Measurements from ENCODE around the gene CLNK.

Gene CLNK

DNA sequence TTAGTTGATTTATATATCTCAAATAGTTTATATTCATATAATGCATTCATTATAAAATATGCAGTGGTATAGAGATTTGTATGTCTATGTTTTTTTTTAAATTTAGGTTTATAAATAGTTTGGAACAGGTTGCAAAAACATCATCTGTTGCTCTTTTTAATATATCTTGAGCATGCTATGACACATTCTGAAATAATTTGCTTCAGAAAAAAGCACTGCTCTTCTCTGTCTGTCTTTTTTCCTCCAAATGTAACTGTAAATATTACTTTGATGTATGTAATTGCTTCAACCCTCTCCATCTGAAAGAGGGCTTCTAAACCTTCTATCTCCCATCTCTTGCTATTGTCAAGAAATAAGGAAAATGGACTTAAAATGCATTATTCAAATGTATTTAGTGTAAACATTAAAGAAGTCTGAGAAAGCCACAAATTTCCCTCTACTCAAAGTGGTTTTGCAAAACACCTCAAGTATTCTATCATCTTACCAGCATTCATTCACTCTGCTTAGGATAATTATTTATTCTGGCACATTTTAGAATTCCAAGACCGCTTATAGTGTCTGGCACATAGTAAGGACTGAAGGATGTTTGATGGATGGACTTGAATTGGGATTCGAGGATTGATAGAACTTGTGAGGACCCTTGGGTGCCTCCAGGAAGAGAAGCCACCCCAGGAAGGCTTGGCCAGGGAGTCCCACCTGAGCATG is 87.8 kb downstream of the CLNK start:
- no peaks in the 10 kb centered on the region for H4K20me1 ChIP-seq
- no peaks in the 10 kb centered on the region for H3K36me3 ChIP-seq
- no peaks in the 10 kb centered on the region for H3K4me1 ChIP-seq
- H3K27me3 ChIP-seq, result no peaks in the 10 kb centered on the region
- no peaks in the 10 kb centered on the region for H3K9me3 ChIP-seq (replicated peaks in 1 of 11)
- no peak overlapping the region for H3K9ac ChIP-seq
- no peak overlapping the region for H3K27ac ChIP-seq
- no peak for TF ChIP-seq Cebpa-rat (IDR thresholded peaks at IDR 0.05)
- H3K4me2 ChIP-seq, result no peak overlapping the region
- H3K4me3 ChIP-seq, result no peak overlapping the region

DNA sequence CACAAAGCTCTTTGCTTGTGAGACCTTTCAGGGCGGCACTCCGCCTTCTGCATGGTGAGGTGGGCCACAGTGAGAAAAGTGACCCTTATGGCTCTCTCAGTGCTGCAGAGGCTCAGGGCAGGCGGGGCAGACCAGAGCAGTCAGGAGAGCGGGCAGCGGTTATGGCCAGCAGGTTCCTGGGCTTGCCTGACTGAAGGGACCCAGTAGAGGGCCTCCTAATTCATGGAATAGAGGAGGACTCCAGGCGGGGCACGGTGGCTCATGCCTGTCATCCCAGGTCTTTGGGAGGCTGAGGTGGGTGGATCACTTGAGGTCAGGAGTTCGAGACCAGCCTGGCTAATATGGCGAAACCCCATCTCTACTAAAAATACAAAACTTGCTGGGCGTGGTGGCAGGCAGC is 91.4 kb downstream of the CLNK start:
- no peaks in the 10 kb centered on the region for H3K27me3 ChIP-seq

DNA sequence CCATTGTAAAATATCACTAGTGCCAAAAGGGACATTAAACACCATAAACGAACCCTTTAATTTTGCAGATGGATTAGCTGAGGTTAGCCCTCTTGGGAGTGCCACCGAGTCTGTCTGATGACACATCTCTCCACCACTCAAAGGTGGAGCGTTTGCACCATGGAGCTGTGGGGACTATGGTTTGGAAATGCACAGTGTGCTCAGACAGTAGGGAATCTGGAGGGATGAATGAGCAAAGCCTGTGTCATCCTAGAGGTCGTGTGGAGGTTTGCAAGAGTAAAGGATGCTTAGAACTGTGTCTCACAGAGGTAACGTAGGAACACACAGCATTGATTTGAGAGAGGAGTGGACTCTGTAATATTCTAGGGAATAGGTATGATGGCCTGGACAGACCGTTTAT is 93.7 kb downstream of the CLNK start:
- H3K4me1 ChIP-seq, result peaks cover 15 to 45% (median 39%) of the 10 kb centered on the region in 10 experiments
- H3K4me2 ChIP-seq, result peak overlapping the region in 9 of 11 experiments; percentile 58 to 85 (median 73); a peak in 13 of 22 replicates
- H3K9me3 ChIP-seq (replicated peaks in 1 of 11), result no peaks in the 10 kb centered on the region
- H3K4me3 ChIP-seq, result no peak overlapping the region
- H3K9ac ChIP-seq, result no peak overlapping the region
- no peak for TF ChIP-seq Cebpa-rat (IDR thresholded peaks at IDR 0.05)
- no peaks in the 10 kb centered on the region for H3K36me3 ChIP-seq
- H3K27me3 ChIP-seq, result no peaks in the 10 kb centered on the region
- H4K20me1 ChIP-seq, result no peaks in the 10 kb centered on the region
- H3K27ac ChIP-seq, result peak overlapping the region in 1 of 11 experiments; percentile 59; a peak in 1 of 22 replicates

More for the DNA sequence above, 91.4 kb downstream of the CLNK start:
- peaks cover 15 to 30% (median 27%) of the 10 kb centered on the region in 10 experiments for H3K4me1 ChIP-seq
- H4K20me1 ChIP-seq, result no peaks in the 10 kb centered on the region
- no peak overlapping the region for H3K27ac ChIP-seq
- no peaks in the 10 kb centered on the region for H3K9me3 ChIP-seq (replicated peaks in 1 of 11)
- no peak overlapping the region for H3K4me3 ChIP-seq
- H3K4me2 ChIP-seq, result no peak overlapping the region
- H3K36me3 ChIP-seq, result no peaks in the 10 kb centered on the region
- H3K9ac ChIP-seq, result no peak overlapping the region
- no peak for TF ChIP-seq Cebpa-rat (IDR thresholded peaks at IDR 0.05)

DNA sequence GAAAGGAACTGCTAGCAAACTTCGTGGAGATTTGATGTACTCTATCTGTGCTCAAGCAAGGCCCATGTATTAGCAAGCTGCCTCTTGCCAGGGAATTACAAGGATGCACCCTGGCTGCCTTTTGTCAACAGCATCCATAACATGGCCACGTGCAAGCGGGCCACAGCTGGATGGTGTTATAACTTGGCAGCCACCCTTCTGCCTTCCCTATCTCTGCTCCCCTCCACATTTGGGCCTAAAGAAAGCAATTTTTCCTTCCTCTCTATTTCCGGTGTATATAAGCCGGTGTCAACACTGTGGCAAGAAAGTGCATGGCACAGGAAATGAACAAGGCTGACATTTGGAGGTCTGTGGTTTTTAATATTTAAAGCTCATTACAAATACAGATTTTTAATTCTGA is 94.8 kb downstream of the CLNK start:
- peak overlapping the region; percentile 49 to 85 (median 73) for H3K4me2 ChIP-seq

DNA sequence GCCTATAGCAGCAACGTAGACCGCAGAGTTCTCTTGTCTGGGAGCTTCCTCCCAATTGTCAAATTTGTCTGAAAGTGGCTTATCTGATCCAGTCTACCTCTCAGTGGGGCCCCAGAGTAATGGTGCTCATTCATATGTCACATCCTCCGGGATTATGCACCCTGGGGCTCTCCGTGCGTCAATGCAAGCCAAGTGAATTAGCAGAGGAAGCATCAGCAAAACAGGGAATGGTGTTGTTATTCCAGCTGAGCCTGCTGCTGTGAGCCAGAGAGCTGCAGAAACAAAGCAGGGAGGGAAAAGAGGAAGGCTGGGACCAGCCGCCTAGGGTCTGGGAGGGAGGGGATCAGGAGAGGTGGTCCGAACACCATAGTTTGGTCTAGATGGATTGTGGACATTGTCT is 95.2 kb downstream of the CLNK start:
- Histone ChIP-seq H3K9me3 (replicated peaks in 1 of 11) (no peaks in the 10 kb centered on the region), H3K4me2 (peak overlapping the region; percentile 43 to 85 (median 73); a peak in 21 of 22 replicates), H4K20me1 (no peaks in the 10 kb centered on the region), H3K9ac (no peak overlapping the region), H3K27ac (peak overlapping the region in 7 of 11 experiments; percentile 8 to 59 (median 38); a peak in 10 of 22 replicates), H3K4me3 (no peak overlapping the region), H3K36me3 (no peaks in the 10 kb centered on the region), H3K27me3 (no peaks in the 10 kb centered on the region), H3K4me1 (peaks cover 22 to 49% (median 43%) of the 10 kb centered on the region in 10 experiments)
- TF ChIP-seq Cebpa-rat (IDR thresholded peaks at IDR 0.05), result no peak

More for the DNA sequence above, 94.8 kb downstream of the CLNK start:
- peak overlapping the region in 7 of 11 experiments; percentile 8 to 59 (median 38); a peak in 9 of 22 replicates for H3K27ac ChIP-seq
- H3K4me1 ChIP-seq, result peaks cover 17 to 45% (median 39%) of the 10 kb centered on the region in 10 experiments
- no peaks in the 10 kb centered on the region for H3K36me3 ChIP-seq
- H3K9me3 ChIP-seq (replicated peaks in 1 of 11), result no peaks in the 10 kb centered on the region
- no peaks in the 10 kb centered on the region for H4K20me1 ChIP-seq
- no peaks in the 10 kb centered on the region for H3K27me3 ChIP-seq
- H3K4me3 ChIP-seq, result no peak overlapping the region
- TF ChIP-seq Cebpa-rat (IDR thresholded peaks at IDR 0.05), result no peak
- H3K9ac ChIP-seq, result no peak overlapping the region

DNA sequence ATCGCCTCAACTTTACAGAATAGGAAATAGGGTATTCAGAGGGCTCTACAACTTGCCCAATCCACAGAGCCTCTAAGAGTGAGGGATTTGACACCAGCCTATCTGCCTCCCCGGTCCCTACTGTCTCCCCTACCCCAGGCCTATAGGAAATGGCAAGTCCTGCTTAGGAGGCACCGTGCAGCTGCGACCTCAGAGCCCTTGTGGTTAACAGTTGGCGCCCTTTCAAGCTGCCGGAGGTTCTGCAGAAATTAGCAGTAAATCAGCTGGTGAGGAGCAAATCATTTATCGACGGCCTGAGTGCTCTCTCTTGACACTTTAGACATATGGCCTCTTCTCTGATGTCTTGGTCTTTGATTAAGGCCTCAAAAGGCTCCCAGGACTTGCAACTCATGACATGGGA is 96.9 kb downstream of the CLNK start:
- Histone ChIP-seq H3K9ac (no peak overlapping the region), H3K27me3 (no peaks in the 10 kb centered on the region), H3K36me3 (no peaks in the 10 kb centered on the region), H3K4me3 (no peak overlapping the region), H3K4me2 (peak overlapping the region; percentile 15 to 65 (median 55); a peak in 21 of 22 replicates), H3K9me3 (replicated peaks in 1 of 11) (no peaks in the 10 kb centered on the region), H4K20me1 (no peaks in the 10 kb centered on the region), H3K27ac (peak overlapping the region in 2 of 11 experiments; percentile 38 to 60; a peak in 5 of 22 replicates), H3K4me1 (peaks cover 25 to 60% (median 52%) of the 10 kb centered on the region in 10 experiments)
- TF ChIP-seq Cebpa-rat (IDR thresholded peaks at IDR 0.05), result no peak

DNA sequence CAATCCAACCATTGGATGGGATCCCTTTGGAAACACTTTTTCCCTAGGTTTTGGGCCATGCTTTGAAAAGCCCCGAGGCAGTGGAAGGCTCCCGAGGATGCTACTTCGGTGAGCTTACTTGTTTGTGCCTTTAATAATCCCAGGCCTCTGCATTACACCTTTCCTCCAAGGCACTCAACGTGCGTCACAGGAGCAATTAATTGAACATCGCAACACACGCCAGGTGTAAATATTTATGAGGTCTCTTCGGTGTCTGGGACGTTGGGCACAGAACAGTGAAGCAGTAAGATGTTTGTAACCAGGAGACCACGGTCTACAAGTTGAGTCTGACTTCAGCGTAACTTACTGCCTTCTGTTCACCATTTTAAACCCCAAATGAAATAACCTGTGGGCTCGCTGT is 97.3 kb downstream of the CLNK start:
- no peaks in the 10 kb centered on the region for H3K27me3 ChIP-seq
- no peak for TF ChIP-seq Cebpa-rat (IDR thresholded peaks at IDR 0.05)
- peaks cover 25 to 60% (median 52%) of the 10 kb centered on the region in 10 experiments for H3K4me1 ChIP-seq
- no peaks in the 10 kb centered on the region for H3K9me3 ChIP-seq (replicated peaks in 1 of 11)
- peak overlapping the region in 10 of 11 experiments; percentile 15 to 65 (median 56); a peak in 19 of 22 replicates for H3K4me2 ChIP-seq
- H3K4me3 ChIP-seq, result no peak overlapping the region
- H3K27ac ChIP-seq, result peak overlapping the region in 2 of 11 experiments; percentile 38 to 60; a peak in 5 of 22 replicates
- H4K20me1 ChIP-seq, result no peaks in the 10 kb centered on the region
- H3K36me3 ChIP-seq, result no peaks in the 10 kb centered on the region
- H3K9ac ChIP-seq, result no peak overlapping the region

DNA sequence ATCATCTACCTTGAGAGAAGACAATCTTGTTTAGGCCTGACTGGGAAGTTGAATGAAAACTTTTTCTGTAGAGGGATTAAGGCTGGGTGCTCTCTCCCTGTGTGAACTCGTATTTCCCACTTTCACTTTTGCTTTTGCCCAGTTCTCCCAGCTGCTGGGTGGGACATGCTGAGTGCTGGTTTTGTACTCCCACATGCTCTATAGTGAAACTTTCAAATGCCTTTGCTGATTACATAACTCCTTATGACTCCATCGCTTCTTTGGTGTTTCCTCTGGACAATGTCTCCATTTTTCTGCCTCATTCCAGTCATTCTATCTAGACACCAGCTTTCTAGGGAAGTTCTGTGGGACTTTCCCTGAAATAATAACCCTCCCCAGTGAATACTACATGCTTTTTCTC is 100.5 kb downstream of the CLNK start:
- no peaks in the 10 kb centered on the region for H3K9me3 ChIP-seq (replicated peaks in 1 of 11)
- H3K36me3 ChIP-seq, result no peaks in the 10 kb centered on the region
- peak overlapping the region; percentile 34 to 77 (median 61) for H3K4me2 ChIP-seq
- H3K4me3 ChIP-seq, result peak overlapping the region in 3 of 10 experiments; percentile 8 to 20 (median 9); a peak in 2 of 20 replicates
- TF ChIP-seq Cebpa-rat (IDR thresholded peaks at IDR 0.05), result peak in 2 of 11 experiments; percentile 21 to 31; a peak in 1 of 22 replicates
- H4K20me1 ChIP-seq, result no peaks in the 10 kb centered on the region
- peaks cover 11 to 38% (median 31%) of the 10 kb centered on the region in 10 experiments for H3K4me1 ChIP-seq
- H3K9ac ChIP-seq, result peak overlapping the region in 1 of 11 experiments; percentile 32; a peak in 2 of 22 replicates
- H3K27me3 ChIP-seq, result no peaks in the 10 kb centered on the region
- peak overlapping the region in 5 of 11 experiments; percentile 1 to 44 (median 32); a peak in 8 of 22 replicates for H3K27ac ChIP-seq

DNA sequence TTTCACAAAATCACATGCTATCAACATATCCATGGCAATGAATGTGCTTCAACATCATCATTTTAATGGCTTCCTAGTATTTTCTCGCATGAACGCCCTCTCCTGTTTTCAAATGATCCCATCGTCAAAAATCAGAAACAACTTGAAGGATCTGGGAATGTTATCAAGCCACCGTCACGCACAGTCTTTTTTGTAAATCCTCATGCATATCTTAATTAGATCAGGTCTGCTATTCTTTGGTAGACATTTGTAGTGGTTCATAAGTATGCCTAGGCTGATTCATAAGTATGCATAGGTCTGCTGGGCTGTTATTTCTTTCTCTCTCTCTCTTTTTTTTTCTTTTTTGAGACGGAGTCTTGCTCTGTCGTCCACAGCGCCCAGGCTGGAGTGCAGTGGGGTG is 101.6 kb downstream of the CLNK start:
- H3K27me3 ChIP-seq, result no peaks in the 10 kb centered on the region
- H3K9me3 ChIP-seq (replicated peaks in 1 of 11), result no peaks in the 10 kb centered on the region
- H3K4me1 ChIP-seq, result peaks cover 10 to 29% (median 23%) of the 10 kb centered on the region in 10 experiments
- no peaks in the 10 kb centered on the region for H4K20me1 ChIP-seq
- no peak overlapping the region for H3K4me2 ChIP-seq
- no peak overlapping the region for H3K9ac ChIP-seq
- no peak overlapping the region for H3K4me3 ChIP-seq
- no peak for TF ChIP-seq Cebpa-rat (IDR thresholded peaks at IDR 0.05)
- H3K36me3 ChIP-seq, result no peaks in the 10 kb centered on the region
- no peak overlapping the region for H3K27ac ChIP-seq

All from BLaER1 treated with 17β-estradiol and CSF1 and Interleukin-3, amounts not matched to agents 10 nM and 100 nM (cell line).